SK-N-SH treated with all-trans-retinoic acid at 6 μM for 48 hours (cell line): ENCODE data around the gene DDX10.

Experiments
- ATAC-seq: fragments of 200-7000 bp; cut with Tn5 transposase; 3 replicates; pipeline ENCODE4 v1.9.1; 2020; ENCODE audit warnings: mild to moderate bottlenecking, moderate library complexity
- ARNTL ChIP-seq: fragments of 450-650 bp; formaldehyde crosslinking; IDR thresholded peaks from 2 replicates; pipeline ENCODE4 v1.5.0; 2020; ENCODE audit warnings: low read depth, mild to moderate bottlenecking, moderate library complexity, borderline replicate concordance
- BACH2 ChIP-seq: fragments of 250-450 bp; sonication (Bioruptor Pico); IDR thresholded peaks from 2 replicates; pipeline ENCODE4 v1.9.0; 2021; ENCODE audit warnings: mild to moderate bottlenecking, borderline replicate concordance
- CREB5 ChIP-seq: fragments of 250-450 bp; sonication (Bioruptor Pico); IDR thresholded peaks from 2 replicates; pipeline ENCODE4 v1.5.1; 2020; ENCODE audit warnings: low read depth, mild to moderate bottlenecking, moderate library complexity
- CSDC2 ChIP-seq: fragments of 250-450 bp; sonication (Bioruptor Pico); IDR thresholded peaks from 2 replicates; pipeline ENCODE4 v1.5.0; 2020; ENCODE audit warnings: mild to moderate bottlenecking, moderate library complexity
- CSRNP3 ChIP-seq: fragments of 250-450 bp; sonication (Bioruptor Pico); IDR thresholded peaks from 2 replicates; pipeline ENCODE4 v1.5.1; 2021; ENCODE audit warnings: mild to moderate bottlenecking, moderate library complexity
- ESRRG ChIP-seq: fragments of 250-450 bp; sonication (Bioruptor Pico); IDR thresholded peaks from 2 replicates; pipeline ENCODE4 v1.6.1; 2021; ENCODE audit warnings: mild to moderate bottlenecking
- GLIS3 ChIP-seq: fragments of 250-450 bp; sonication (Bioruptor Pico); IDR thresholded peaks from 2 replicates; pipeline ENCODE4 v1.5.0; 2020; ENCODE audit warnings: mild to moderate bottlenecking, moderate library complexity
- ISL1 ChIP-seq: fragments of 250-450 bp; sonication (Bioruptor Pico); IDR thresholded peaks from 2 replicates; pipeline ENCODE4 v2.1.2; 2022; ENCODE audit warnings: mild to moderate bottlenecking, moderate library complexity
- OSR1 ChIP-seq: fragments of 250-450 bp; sonication (Bioruptor Pico); IDR thresholded peaks from 2 replicates; pipeline ENCODE4 v1.8.0; 2022; ENCODE audit warnings: moderate library complexity, mild to moderate bottlenecking, inconsistent platforms
- PATZ1 ChIP-seq: fragments of 250-450 bp; sonication (Bioruptor Pico); IDR thresholded peaks from 2 replicates; pipeline ENCODE4 v1.8.0; 2020; ENCODE audit warnings: mild to moderate bottlenecking, moderate library complexity, borderline replicate concordance
- POU6F1 ChIP-seq: fragments of 250-450 bp; sonication (Bioruptor Pico); IDR thresholded peaks from 2 replicates; pipeline ENCODE4 v1.8.0; 2021; ENCODE audit warnings: low read depth, mild to moderate bottlenecking, moderate library complexity, borderline replicate concordance
- PPARA ChIP-seq: fragments of 250-450 bp; sonication (Bioruptor Pico); IDR thresholded peaks from 2 replicates; pipeline ENCODE4 v1.5.0; 2020; ENCODE audit warnings: mild to moderate bottlenecking, borderline replicate concordance
- RARB ChIP-seq: fragments of 250-450 bp; sonication (Bioruptor Pico); IDR thresholded peaks from 2 replicates; pipeline ENCODE4 v1.8.0; 2021; ENCODE audit warnings: mild to moderate bottlenecking, moderate library complexity
- SNAI2 ChIP-seq: fragments of 250-450 bp; sonication (Bioruptor Pico); IDR thresholded peaks from 2 replicates; pipeline ENCODE4 v1.5.0; 2020; ENCODE audit warnings: mild to moderate bottlenecking, moderate library complexity
- TCF4 ChIP-seq: fragments of 250-450 bp; sonication (Bioruptor Pico); IDR thresholded peaks from 2 replicates; pipeline ENCODE4 v1.8.0; 2021; ENCODE audit warnings: mild to moderate bottlenecking, moderate library complexity, borderline replicate concordance
- TOX ChIP-seq: fragments of 250-450 bp; sonication (Bioruptor Pico); IDR thresholded peaks from 2 replicates; pipeline ENCODE4 v1.8.0; 2021; ENCODE audit warnings: mild to moderate bottlenecking, moderate library complexity, borderline replicate concordance
- ZC3H10 ChIP-seq: fragments of 250-450 bp; sonication (Bioruptor Pico); IDR thresholded peaks from 2 replicates; pipeline ENCODE4 v1.5.1; 2021; ENCODE audit warnings: mild to moderate bottlenecking, moderate library complexity
- ZFP3 ChIP-seq: fragments of 250-450 bp; sonication (Bioruptor Pico); IDR thresholded peaks from 2 replicates; pipeline ENCODE4 v1.5.0; 2020; ENCODE audit warnings: mild to moderate bottlenecking, moderate library complexity
- ZNF565 ChIP-seq: fragments of 450-650 bp; formaldehyde crosslinking; conservative IDR thresholded peaks from 2 replicates; pipeline ENCODE4 v1.5.0; 2020; ENCODE audit warnings: low read depth, mild to moderate bottlenecking, moderate library complexity
- ZNF70 ChIP-seq: fragments of 450-650 bp; formaldehyde crosslinking; IDR thresholded peaks from 2 replicates; pipeline ENCODE4 v1.5.0; 2020; ENCODE audit warnings: mild to moderate bottlenecking, moderate library complexity
- ZNF8 ChIP-seq: fragments of 450-650 bp; formaldehyde crosslinking; IDR thresholded peaks from 2 replicates; pipeline ENCODE4 v1.5.0; 2020; ENCODE audit warnings: mild to moderate bottlenecking, moderate library complexity

DDX10 gene

GRCh38 chr11:108973402-108974162, 308.7 kb downstream of the DDX10 start:
- ATAC-seq: peak; percentile 96
- TF ChIP-seq ISL1 (CRISPR knock-in tag) (no peak), PATZ1 (no peak), ARNTL (CRISPR knock-in tag) (no peak), ZNF70 (no peak)

- TF ChIP-seq ARNTL (CRISPR knock-in tag): no peak
- TF ChIP-seq GLIS3 (CRISPR knock-in tag): no peak
- no peak for TF ChIP-seq SNAI2
- no peak for TF ChIP-seq CREB5
- no peak for TF ChIP-seq BACH2 (CRISPR knock-in tag)
- TF ChIP-seq ISL1 (CRISPR knock-in tag): no peak
- no peak for TF ChIP-seq POU6F1 (CRISPR knock-in tag)
- no peak for TF ChIP-seq TOX (CRISPR knock-in tag)
- TF ChIP-seq OSR1: no peak
- no peak for TF ChIP-seq CSDC2
- no peak for TF ChIP-seq PPARA (CRISPR knock-in tag)
- no peak for TF ChIP-seq ESRRG
- TF ChIP-seq ZC3H10 (CRISPR knock-in tag): no peak
- TF ChIP-seq TCF4 (CRISPR knock-in tag): no peak
- no peak for TF ChIP-seq ZFP3 (CRISPR knock-in tag)
- no peak for TF ChIP-seq ZNF565
- no peak for TF ChIP-seq CSRNP3 (CRISPR knock-in tag)
- no peak for ATAC-seq
These were observed 310.2 kb downstream of the DDX10 start for GRCh38 chr11:108975026-108975425.

GRCh38 chr11:108975641-108976071, 310.8 kb downstream of the DDX10 start:
- no peak for ATAC-seq
- TF ChIP-seq CSRNP3 (CRISPR knock-in tag): no peak
- TF ChIP-seq BACH2 (CRISPR knock-in tag): no peak
- TF ChIP-seq ZNF8 (CRISPR knock-in tag): no peak
- no peak for TF ChIP-seq ZNF565
- no peak for TF ChIP-seq ISL1 (CRISPR knock-in tag)
- no peak for TF ChIP-seq PPARA (CRISPR knock-in tag)
- TF ChIP-seq ZNF70: no peak
- TF ChIP-seq RARB (CRISPR knock-in tag): no peak
- no peak for TF ChIP-seq CSDC2
- no peak for TF ChIP-seq PATZ1
- no peak for TF ChIP-seq SNAI2
- TF ChIP-seq OSR1: no peak
- no peak for TF ChIP-seq CREB5
